Nucleus accumbens (tissue), 56 donors: ENCODE measurements around the gene SULT6B1.

Experiments used
- DNase-seq, 56 donors: peaks; one replicate each; lab custom pipeline; 2025; lab: John Stamatoyannopoulos, UW

Gene SULT6B1

DNA sequence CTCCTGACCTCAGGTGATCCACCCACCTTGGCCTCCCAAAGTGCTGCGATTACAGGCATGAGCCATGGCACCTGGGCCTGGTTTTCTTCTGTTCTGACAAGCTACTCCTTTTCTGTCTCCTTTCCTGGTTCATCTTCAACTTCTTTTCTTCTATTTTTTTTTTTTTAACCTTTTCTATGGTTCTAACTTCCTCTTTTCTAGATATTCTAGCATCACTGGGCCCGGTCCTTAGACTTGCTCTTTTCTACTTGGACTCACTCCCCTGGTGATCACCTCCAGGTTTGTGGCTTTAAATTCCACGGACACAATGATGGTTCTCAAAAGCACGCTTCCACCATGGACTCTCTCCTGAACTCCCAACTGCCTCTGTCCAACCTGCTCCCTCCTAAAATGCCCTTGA, 33.7 kb downstream of the SULT6B1 start:
- no peak for DNase-seq

- DNase-seq: no peak
Observed at GRCh38 chr2:37153224-37153623, 35.2 kb downstream of the SULT6B1 start.

DNA sequence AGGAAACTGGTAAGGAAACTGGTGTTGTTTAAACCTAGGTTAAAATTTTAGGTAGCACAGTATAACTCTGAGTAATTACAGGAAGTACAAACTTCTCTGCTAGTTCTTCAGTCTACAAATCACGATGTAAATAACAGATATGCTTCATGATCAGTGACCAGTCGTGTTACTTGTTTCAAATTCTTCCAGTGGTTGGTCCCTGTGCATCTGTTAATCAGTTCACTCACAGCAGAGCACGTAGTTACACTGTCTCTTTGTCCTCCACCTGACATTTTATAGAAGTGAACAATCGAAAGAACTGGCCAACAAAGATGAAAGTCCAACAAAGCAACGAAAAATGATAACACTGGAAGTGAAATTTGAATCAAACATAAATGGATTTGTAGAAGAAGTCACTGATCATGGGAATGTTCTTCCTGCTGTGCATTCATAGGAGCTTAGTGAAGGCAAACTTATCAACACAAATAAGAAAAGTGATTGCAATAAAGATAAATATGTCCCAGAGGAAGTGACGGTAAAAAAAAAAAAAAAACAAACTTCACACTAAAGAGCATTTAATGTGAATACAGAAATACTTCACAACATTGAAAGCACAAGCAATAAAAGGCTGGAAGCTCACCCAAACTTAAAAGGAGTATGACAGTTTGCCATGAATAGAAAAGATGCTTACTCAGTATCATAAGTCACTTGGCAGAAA, 38.7 kb downstream of the SULT6B1 start:
- no peak for DNase-seq

DNA sequence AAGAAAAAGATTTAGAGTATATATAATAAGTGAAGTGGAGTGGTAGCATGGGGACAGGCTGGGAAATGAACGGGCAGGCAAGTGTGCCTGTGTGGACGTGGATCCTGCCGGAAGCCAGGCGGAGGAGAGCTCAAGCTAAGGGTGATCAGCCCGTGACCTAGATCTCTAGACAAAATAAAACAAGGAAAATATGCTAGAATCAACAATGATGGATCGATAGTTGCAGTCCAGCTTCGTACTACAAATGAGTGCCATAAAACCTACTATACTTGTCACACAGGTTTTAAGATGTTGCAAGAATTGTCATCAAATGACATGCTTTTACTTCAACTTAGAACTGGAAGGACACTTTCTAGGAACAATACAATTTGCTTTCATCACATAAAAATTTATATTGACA, 40.1 kb downstream of the SULT6B1 start:
- DNase-seq: no peak

DNA sequence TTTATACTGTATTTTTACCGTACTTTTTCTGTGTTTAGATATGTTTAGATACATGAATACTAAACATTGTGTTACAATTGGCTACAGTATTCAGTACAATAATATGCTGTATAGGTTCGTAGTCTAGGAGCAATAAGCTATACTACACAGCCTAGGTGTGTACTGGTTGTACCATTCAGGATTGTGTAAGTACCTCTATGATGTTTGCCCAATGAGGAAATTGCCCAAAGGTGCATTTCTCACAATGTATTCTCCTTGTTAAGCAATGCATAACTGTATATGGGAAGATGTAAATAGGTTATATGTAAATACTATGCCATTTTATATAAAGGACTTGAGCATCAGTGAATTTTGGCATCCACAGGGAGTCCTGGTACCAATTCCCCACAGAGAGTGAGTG, 42.4 kb downstream of the SULT6B1 start:
- no peak for DNase-seq

DNA sequence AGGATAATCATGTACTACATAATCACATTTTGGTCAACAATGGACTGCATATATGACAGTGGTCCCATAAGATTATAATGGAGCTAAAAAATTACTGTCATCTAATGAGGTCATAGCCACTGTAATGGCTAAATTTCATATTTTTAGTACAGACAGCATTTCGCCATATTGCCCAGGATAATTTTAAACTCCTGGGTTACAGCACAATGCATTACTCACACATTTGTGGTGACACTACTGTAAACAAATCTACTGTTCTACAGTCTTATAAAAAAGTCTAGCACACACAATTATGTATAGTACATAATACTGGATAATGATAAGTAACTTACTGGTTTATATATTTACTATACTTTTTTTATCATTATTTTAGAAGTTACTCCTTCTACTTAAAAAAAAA, 44.5 kb downstream of the SULT6B1 start:
- no peak for DNase-seq

- no peak for DNase-seq
Observed at GRCh38 chr2:37142546-37142945, 45.9 kb downstream of the SULT6B1 start.

DNA sequence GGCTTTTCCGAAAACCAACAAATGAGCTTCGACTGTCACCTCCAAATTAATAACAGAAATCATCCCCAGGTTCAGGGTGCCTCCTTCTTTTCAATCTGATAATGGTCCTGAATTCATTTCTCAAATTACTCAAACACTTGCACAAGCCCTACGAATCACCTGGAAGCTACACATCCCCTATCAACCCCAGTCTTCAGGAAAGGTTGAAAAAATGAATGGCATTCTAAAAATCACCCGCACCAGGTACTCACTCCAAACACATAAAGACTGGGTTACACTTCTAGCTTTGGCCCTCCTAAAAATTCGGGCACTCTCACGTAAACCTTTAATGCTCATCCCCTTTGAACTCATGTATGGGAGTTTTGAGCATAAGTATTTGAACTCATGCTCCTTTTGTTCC, 55.6 kb downstream of the SULT6B1 start:
- no peak for DNase-seq

GRCh38 chr2:37125416-37125815, 63.1 kb downstream of the SULT6B1 start:
- no peak for DNase-seq

DNA sequence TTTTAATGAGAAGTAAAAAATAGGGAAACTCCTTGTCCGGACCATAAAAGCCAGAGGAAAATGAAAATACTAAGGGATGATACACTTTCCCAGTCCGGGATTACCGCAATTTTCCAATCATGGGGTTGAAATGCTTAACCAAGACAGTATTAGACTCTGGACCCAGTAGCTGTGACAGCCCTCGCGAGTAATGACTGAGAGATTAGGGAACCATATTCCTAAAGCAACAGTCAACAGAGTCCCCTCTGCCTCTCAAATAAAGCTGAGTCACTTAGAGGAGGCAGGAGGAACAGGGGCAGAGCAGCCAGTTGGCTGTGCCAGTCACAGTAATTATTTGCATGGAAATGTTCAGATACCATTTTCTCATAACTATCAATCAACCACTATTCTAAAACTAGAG, 69.3 kb downstream of the SULT6B1 start:
- no peak for DNase-seq
